GM19395 (cell line): ENCODE data around the gene CA5A.

Experiments used
- ATAC-seq: cut with Tn5 transposase; IDR thresholded peaks from one replicate; pipeline ENCODE4 v1.9.1; 2021; ENCODE audit warnings: mild to moderate bottlenecking, moderate library complexity; ENCODE audit not compliant: unreplicated experiment

The CA5A gene

GRCh38 chr16:87841340-87842208, 94.8 kb downstream of the CA5A start:
- no peak for ATAC-seq

- no peak for ATAC-seq
These were observed 95.9 kb downstream of the CA5A start for GRCh38 chr16:87840271-87840978.

GRCh38 chr16:87839542-87840270, 96.6 kb downstream of the CA5A start:
- no peak for ATAC-seq

GRCh38 chr16:87838643-87839541, 97.4 kb downstream of the CA5A start:
- no peak for ATAC-seq
